Measurements from ENCODE around the gene DQX1. TPM values are rescaled to one million over a fixed set of nuclear protein-coding genes. Genes with fewer than 3 reads are reported as not detected.

DQX1 gene
- total RNA-seq, 1 experiment from 2014 or later = 0.71 TPM

DNA sequence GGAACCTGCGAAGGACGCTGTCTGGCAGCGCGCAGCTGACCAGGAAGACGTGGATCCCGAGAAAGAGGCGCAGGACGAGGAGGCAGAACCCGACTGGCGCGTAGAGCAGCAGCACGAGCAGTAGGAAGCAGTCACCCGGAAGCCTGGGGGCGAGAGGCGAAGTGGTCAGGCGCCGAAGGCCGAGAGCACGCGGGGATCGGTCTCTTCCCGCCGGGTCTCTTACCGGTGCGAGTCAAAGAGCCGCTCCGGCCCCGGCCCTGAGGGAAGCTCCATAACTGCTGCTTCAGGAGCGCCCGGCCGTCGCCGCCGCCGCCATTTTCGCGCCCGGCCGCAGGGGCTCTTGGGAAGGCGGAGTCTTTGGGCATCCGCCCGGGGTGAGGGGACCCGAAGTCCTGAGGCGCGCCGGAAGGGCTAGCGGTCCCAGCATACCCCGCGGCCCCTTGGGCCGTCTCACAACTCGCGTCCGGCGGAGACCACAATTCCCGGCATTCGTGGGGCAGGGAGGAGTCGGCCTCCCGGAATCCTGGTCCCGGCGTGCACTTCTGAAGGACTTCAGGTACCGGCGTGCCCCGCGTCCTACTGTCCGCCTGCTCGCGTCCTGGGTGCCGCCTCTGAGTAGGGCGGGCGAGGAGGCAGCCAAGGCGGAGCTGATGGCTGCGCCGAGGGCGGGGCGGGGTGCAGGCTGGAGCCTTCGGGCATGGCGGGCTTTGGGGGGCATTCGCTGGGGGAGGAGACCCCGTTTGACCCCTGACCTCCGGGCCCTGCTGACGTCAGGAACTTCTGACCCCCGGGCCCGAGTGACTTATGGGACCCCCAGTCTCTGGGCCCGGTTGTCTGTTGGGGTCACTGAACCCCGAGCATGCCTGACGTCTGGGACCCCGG lies 3.6 kb upstream of the DQX1 start, which contains the start of the genes AUP1 and HTRA2:
Gene AUP1 (minus strand): TSS at position 350 of the 882 bp plus-strand sequence. CDS start 77 bp downstream, at position 273.
Gene HTRA2 (plus strand): TSS at position 577 of the 882 bp plus-strand sequence. CDS start 74 bp downstream, at position 651.
- Histone ChIP-seq H3K4me3 (ENCODE audit: low read depth, low read length, poor library complexity, severe bottlenecking) (peak within 1 kb of the TSS; percentile 97), H3K27ac (ENCODE audit: low read depth, low read length, poor library complexity, severe bottlenecking) (peak within 1 kb of the TSS; percentile 91), H3K27me3 (replicated peaks; ENCODE audit: insufficient read depth, low read depth, low read length, poor library complexity) (no peaks in the 10 kb centered on the region), H3K36me3 (ENCODE audit: insufficient read depth, low read length, poor library complexity, severe bottlenecking) (peaks cover 30% of the 10 kb centered on the region), H3K9me3 (ENCODE audit: low read depth, low read length, poor library complexity, severe bottlenecking) (no peaks in the 10 kb centered on the region), H3K4me1 (ENCODE audit: insufficient read depth, low read length, poor library complexity, severe bottlenecking) (peaks cover 16% of the 10 kb centered on the region)
- POLR2A ChIA-PET (ENCODE audit: low non-redundant PET) = interaction anchor here (0.5 kb wide), 1 partner anchor 55 kb away, joined by 7 read pairs; no protein-coding TSS in a partner anchor
- TF ChIP-seq, protein P1, sequence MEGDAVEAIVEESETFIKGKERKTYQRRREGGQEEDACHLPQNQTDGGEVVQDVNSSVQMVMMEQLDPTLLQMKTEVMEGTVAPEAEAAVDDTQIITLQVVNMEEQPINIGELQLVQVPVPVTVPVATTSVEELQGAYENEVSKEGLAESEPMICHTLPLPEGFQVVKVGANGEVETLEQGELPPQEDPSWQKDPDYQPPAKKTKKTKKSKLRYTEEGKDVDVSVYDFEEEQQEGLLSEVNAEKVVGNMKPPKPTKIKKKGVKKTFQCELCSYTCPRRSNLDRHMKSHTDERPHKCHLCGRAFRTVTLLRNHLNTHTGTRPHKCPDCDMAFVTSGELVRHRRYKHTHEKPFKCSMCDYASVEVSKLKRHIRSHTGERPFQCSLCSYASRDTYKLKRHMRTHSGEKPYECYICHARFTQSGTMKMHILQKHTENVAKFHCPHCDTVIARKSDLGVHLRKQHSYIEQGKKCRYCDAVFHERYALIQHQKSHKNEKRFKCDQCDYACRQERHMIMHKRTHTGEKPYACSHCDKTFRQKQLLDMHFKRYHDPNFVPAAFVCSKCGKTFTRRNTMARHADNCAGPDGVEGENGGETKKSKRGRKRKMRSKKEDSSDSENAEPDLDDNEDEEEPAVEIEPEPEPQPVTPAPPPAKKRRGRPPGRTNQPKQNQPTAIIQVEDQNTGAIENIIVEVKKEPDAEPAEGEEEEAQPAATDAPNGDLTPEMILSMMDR (conservative IDR thresholded peaks at IDR 0.05; ENCODE audit: low read depth, low read length) = no peak
- no peak for TF ChIP-seq EZH2 (IDR thresholded peaks at IDR 0.05; ENCODE audit: borderline replicate concordance, low read depth, low read length, poor library complexity, severe bottlenecking)
- no TSS peak for BruUV-seq (replicated peaks)
- intact Hi-C loops (cut with micrococcal nuclease; ENCODE audit: unreplicated experiment) = loop anchor here (2.0 to 10.0 kb wide), 4 partner anchors 23 to 277 kb away; partner anchors contain the start of genes CCDC142, PCGF1 and TTC31
- DNase-seq (ENCODE audit: low spot score) = peak; percentile 100
- CTCF ChIA-PET = no interaction called here

GRCh38 chr2:74528600-74529356 lies 2.7 kb upstream of the DQX1 start:
- CTCF ChIA-PET = no interaction called here
- POLR2A ChIA-PET (ENCODE audit: low non-redundant PET) = no interaction called here

GRCh38 chr2:74527741-74528140 lies 1.7 kb upstream of the DQX1 start:
- intact Hi-C loops (cut with micrococcal nuclease; ENCODE audit: unreplicated experiment) = loop anchor here (2.0 kb wide), 2 partner anchors 21 to 45 kb away; partner anchors contain the start of genes CCDC142, PCGF1 and TTC31

More at GRCh38 chr2:74528600-74529356, 2.7 kb upstream of the DQX1 start:
- no TSS peak for BruUV-seq (replicated peaks)
- Histone ChIP-seq H3K4me1 (ENCODE audit: insufficient read depth, low read length, poor library complexity, severe bottlenecking) (peaks cover 16% of the 10 kb centered on the region), H3K4me3 (ENCODE audit: low read depth, low read length, poor library complexity, severe bottlenecking) (peak overlapping the region; percentile 97), H3K27me3 (replicated peaks; ENCODE audit: insufficient read depth, low read depth, low read length, poor library complexity) (no peaks in the 10 kb centered on the region), H3K27ac (ENCODE audit: low read depth, low read length, poor library complexity, severe bottlenecking) (peak overlapping the region; percentile 91), H3K9me3 (ENCODE audit: low read depth, low read length, poor library complexity, severe bottlenecking) (no peaks in the 10 kb centered on the region), H3K36me3 (ENCODE audit: insufficient read depth, low read length, poor library complexity, severe bottlenecking) (peaks cover 30% of the 10 kb centered on the region)
- intact Hi-C loops (cut with micrococcal nuclease; ENCODE audit: unreplicated experiment) = loop anchor here (2.0 kb wide), 2 partner anchors 22 to 46 kb away; partner anchors contain the start of genes CCDC142, PCGF1 and TTC31
- TF ChIP-seq, protein P1 (conservative IDR thresholded peaks at IDR 0.05; ENCODE audit: low read depth, low read length) = no peak
- no peak for TF ChIP-seq EZH2 (IDR thresholded peaks at IDR 0.05; ENCODE audit: borderline replicate concordance, low read depth, low read length, poor library complexity, severe bottlenecking)
- DNase-seq (ENCODE audit: low spot score) = no peak

More at GRCh38 chr2:74527741-74528140, 1.7 kb upstream of the DQX1 start:
- H3K4me1 ChIP-seq (ENCODE audit: insufficient read depth, low read length, poor library complexity, severe bottlenecking) = peaks cover 16% of the 10 kb centered on the region
- TF ChIP-seq EZH2 (IDR thresholded peaks at IDR 0.05; ENCODE audit: borderline replicate concordance, low read depth, low read length, poor library complexity, severe bottlenecking) = no peak
- TF ChIP-seq, protein P1 (conservative IDR thresholded peaks at IDR 0.05; ENCODE audit: low read depth, low read length) = no peak
- peaks cover 28% of the 10 kb centered on the region for H3K36me3 ChIP-seq (ENCODE audit: insufficient read depth, low read length, poor library complexity, severe bottlenecking)
- no peak for DNase-seq (ENCODE audit: low spot score)
- BruUV-seq (replicated peaks) = TSS peak; percentile 70
- ChIA-PET CTCF (no interaction called here), POLR2A (ENCODE audit: low non-redundant PET) (no interaction called here)
- no peak overlapping the region for H3K4me3 ChIP-seq (ENCODE audit: low read depth, low read length, poor library complexity, severe bottlenecking)
- no peaks in the 10 kb centered on the region for H3K9me3 ChIP-seq (ENCODE audit: low read depth, low read length, poor library complexity, severe bottlenecking)
- no peaks in the 10 kb centered on the region for H3K27me3 ChIP-seq (replicated peaks; ENCODE audit: insufficient read depth, low read depth, low read length, poor library complexity)
- H3K27ac ChIP-seq (ENCODE audit: low read depth, low read length, poor library complexity, severe bottlenecking) = no peak overlapping the region
